Upper lobe of left lung (tissue), 4 donors: ENCODE results near the gene TRUB2.

Experiments
- CTCF ChIP-seq, 6 experiments: fragments of 450-650 bp in 4 of 6; fragments of 200-600 bp in 2 of 6; sonication (generic) in 2 of 6; IDR thresholded peaks; one replicate each; pipeline ENCODE4 v1.5.1; 2016 to 2019; ENCODE audit warnings: antibody characterized with exemption in 6 of 6
- POLR2AphosphoS5 ChIP-seq, 2 donors: sonication (generic); formaldehyde crosslinking; IDR thresholded peaks; one replicate each; pipeline ENCODE4 v1.5.1; 2017; ENCODE audit warnings: antibody characterized with exemption in 2 of 2

- TF ChIP-seq CTCF (IDR thresholded peaks at IDR 0.05) (no peak), POLR2AphosphoS5 (IDR thresholded peaks at IDR 0.05) (no peak)
Observed at GRCh38 chr9:128360826-128361225, 38.6 kb upstream of the TRUB2 start.
